H1 (cell line): ENCODE results near the gene SLC41A1. TPM values are rescaled to one million over a fixed set of nuclear protein-coding genes. Genes with fewer than 3 reads are reported as not detected.

Experiments used
- CTCF ChIA-PET: fragments of 300-600 bp; sonication (Branson Sonifier 250); formaldehyde crosslinking; loops from one replicate; lab custom pipeline; 2021; ENCODE audit not compliant: partially characterized antibody; lab: Charles Lee
- POLR2A ChIA-PET: fragments of 300-600 bp; sonication (Branson Sonifier 250); formaldehyde crosslinking; loops from one replicate; lab custom pipeline; 2021; ENCODE audit warnings: inconsistent platforms; ENCODE audit not compliant: partially characterized antibody; lab: Charles Lee
- DNase-seq, 2 experiments: peaks; one replicate each; pipeline versions ENCODE4 v3.0.0 to v3.0.0-alpha.2; 2010 to 2022; ENCODE audit warnings: low spot score in 2 of 2, low read depth in 1 of 2, mixed read lengths in 1 of 2
- FAIRE-seq: peaks from 2 replicates; lab custom pipeline; 2011; peaks lifted over from hg19 to GRCh38; lab: Jason Lieb, UNC
- H2AFZ ChIP-seq: 2 replicates; pipeline ENCODE4 v1.8.1; 2012; ENCODE audit warnings: low read length, inconsistent platforms
- H2AK5ac ChIP-seq: 2 replicates; pipeline ENCODE4 v1.6.1; 2013; ENCODE audit warnings: low read depth, low read length
- H2BK120ac ChIP-seq: replicated peaks from 2 replicates; pipeline ENCODE3; 2013; ENCODE audit warnings: low read depth, low read length, inconsistent platforms
- H2BK12ac ChIP-seq: 2 replicates; pipeline ENCODE4 v1.6.1; 2013; ENCODE audit warnings: low read depth, low read length
- H2BK15ac ChIP-seq: 2 replicates; pipeline ENCODE4 v1.6.1; 2013; ENCODE audit warnings: low read length
- H2BK20ac ChIP-seq: 2 replicates; pipeline ENCODE4 v1.6.1; 2013; ENCODE audit warnings: low read length
- H2BK5ac ChIP-seq: 2 replicates; pipeline ENCODE4 v1.6.1; 2013; ENCODE audit warnings: low read depth, low read length
- H3K14ac ChIP-seq: 2 replicates; pipeline ENCODE4 v1.6.1; 2013; ENCODE audit warnings: inconsistent platforms; ENCODE audit not compliant: insufficient read length
- H3K18ac ChIP-seq: 2 replicates; pipeline ENCODE4 v1.6.1; 2013; ENCODE audit warnings: low read length; ENCODE audit errors: extremely low read depth
- H3K23ac ChIP-seq: 2 replicates; pipeline ENCODE4 v1.6.1; 2013; ENCODE audit warnings: inconsistent platforms; ENCODE audit not compliant: insufficient read length
- H3K23me2 ChIP-seq: 2 replicates; pipeline ENCODE4 v1.6.1; 2013; ENCODE audit warnings: low read depth, low read length
- H3K27ac ChIP-seq: 2 replicates; pipeline ENCODE4 v1.6.1; 2011; ENCODE audit warnings: low read depth, low read length, inconsistent platforms
- H3K27me3 ChIP-seq, 4 experiments: replicated peaks in 1 of 4; 1 replicate in 1 of 4; 2 replicates in 3 of 4; pipeline versions ENCODE4 v1.6.1 to v1.8.1; 2011 to 2013; ENCODE audit warnings: low read length in 3 of 4, mild to moderate bottlenecking in 3 of 4, inconsistent platforms in 2 of 4, mixed read lengths in 2 of 4, moderate library complexity in 1 of 4; ENCODE audit not compliant: control insufficient read depth in 3 of 4, insufficient read depth in 3 of 4; ENCODE audit errors: extremely low read depth in 1 of 4
- H3K36me3 ChIP-seq, 4 experiments: 2 replicates each; pipeline versions ENCODE4 v1.6.1 to v1.8.1; 2011 to 2013; ENCODE audit warnings: mild to moderate bottlenecking in 4 of 4, low read length in 3 of 4, moderate library complexity in 2 of 4, control low read depth in 1 of 4, inconsistent platforms in 1 of 4; ENCODE audit not compliant: insufficient read depth in 4 of 4, control insufficient read depth in 2 of 4
- H3K4ac ChIP-seq: replicated peaks from 2 replicates; pipeline ENCODE3; 2013; ENCODE audit warnings: low read length, low read depth, mixed read lengths, inconsistent platforms; ENCODE audit not compliant: insufficient read length
- H3K4me1 ChIP-seq, 4 experiments: replicated peaks in 1 of 4; 1 replicate in 1 of 4; 2 replicates in 3 of 4; pipeline versions ENCODE4 v1.6.1 to v1.8.1; 2011 to 2013; ENCODE audit warnings: low read length in 3 of 4, inconsistent platforms in 2 of 4, mixed read lengths in 1 of 4; ENCODE audit not compliant: insufficient read depth in 4 of 4, control insufficient read depth in 3 of 4
- H3K4me2 ChIP-seq, 2 experiments: 2 replicates each; pipeline versions ENCODE4 v1.6.1 to v1.8.1; 2011 to 2013; ENCODE audit warnings: low read depth in 2 of 2, low read length in 2 of 2, control low read depth in 1 of 2, inconsistent platforms in 1 of 2, mild to moderate bottlenecking in 1 of 2; ENCODE audit not compliant: insufficient read depth in 1 of 2
- H3K4me3 ChIP-seq, 4 experiments: fragments of 200-600, 300-600 bp in 1 of 4; sonication (generic), shearing (Covaris generic), sonication (Bioruptor Twin) in 1 of 4; 2 replicates each; pipeline versions ENCODE4 v1.5.1 to v1.8.1; 2011 to 2016; ENCODE audit warnings: low read length in 4 of 4, low read depth in 3 of 4, control low read depth in 2 of 4, inconsistent platforms in 2 of 4, mild to moderate bottlenecking in 2 of 4, mixed read lengths in 1 of 4, moderate library complexity in 1 of 4; ENCODE audit not compliant: insufficient read depth in 2 of 4; ENCODE audit errors: extremely low read depth in 1 of 4
- H3K56ac ChIP-seq: replicated peaks from 2 replicates; pipeline ENCODE3; 2013; ENCODE audit warnings: low read depth, mild to moderate bottlenecking, mixed read lengths, low read length, inconsistent platforms; ENCODE audit not compliant: insufficient read length
- H3K79me1 ChIP-seq: 2 replicates; pipeline ENCODE4 v1.6.1; 2013; ENCODE audit warnings: low read depth, low read length, control low read depth
- H3K79me2 ChIP-seq, 2 experiments: 2 replicates each; pipeline versions ENCODE4 v1.6.1 to v1.8.1; 2012 to 2013; ENCODE audit warnings: low read length in 2 of 2, mild to moderate bottlenecking in 2 of 2, inconsistent platforms in 1 of 2; ENCODE audit not compliant: insufficient read depth in 2 of 2, control insufficient read depth in 1 of 2
- H3K9ac ChIP-seq, 4 experiments: replicated peaks in 1 of 4; 1 replicate in 1 of 4; 2 replicates in 3 of 4; pipeline versions ENCODE4 v1.6.1 to v1.8.1; 2011 to 2013; ENCODE audit warnings: low read depth in 3 of 4, low read length in 3 of 4, control low read depth in 2 of 4, mild to moderate bottlenecking in 2 of 4, moderate library complexity in 2 of 4, inconsistent platforms in 1 of 4; ENCODE audit errors: extremely low read depth in 1 of 4
- H3K9me3 ChIP-seq, 2 experiments: 2 replicates each; pipeline versions ENCODE4 v1.6.1 to v1.8.1; 2012 to 2013; ENCODE audit warnings: mild to moderate bottlenecking in 2 of 2, moderate library complexity in 2 of 2, control low read depth in 1 of 2, inconsistent platforms in 1 of 2, low read depth in 1 of 2, low read length in 1 of 2, mixed read lengths in 1 of 2; ENCODE audit not compliant: insufficient read depth in 2 of 2
- H4K20me1 ChIP-seq, 2 experiments: replicated peaks in 1 of 2; 2 replicates each; pipeline versions ENCODE3 to v1.8.1; 2011 to 2013; ENCODE audit warnings: inconsistent platforms in 2 of 2, low read length in 2 of 2, mild to moderate bottlenecking in 1 of 2; ENCODE audit not compliant: insufficient read depth in 2 of 2, control insufficient read depth in 1 of 2
- H4K5ac ChIP-seq: 2 replicates; pipeline ENCODE4 v1.6.1; 2013; ENCODE audit warnings: low read length, low read depth, mixed read lengths, inconsistent platforms; ENCODE audit not compliant: insufficient read length
- H4K8ac ChIP-seq: 2 replicates; pipeline ENCODE4 v1.8.0; 2013; ENCODE audit warnings: mild to moderate bottlenecking, moderate library complexity, low read length, inconsistent platforms; ENCODE audit not compliant: insufficient read depth; ENCODE audit errors: extremely low read depth
- H4K91ac ChIP-seq: replicated peaks from 2 replicates; pipeline ENCODE3; 2013; ENCODE audit warnings: low read length, mixed read lengths, inconsistent platforms; ENCODE audit not compliant: insufficient read length
- POLR2AphosphoS5 ChIP-seq: IDR thresholded peaks from 2 replicates; pipeline ENCODE4 v1.6.1; 2011; ENCODE audit warnings: low read depth, low read length
- SAP30 ChIP-seq: fragments of 300-600 bp; sonication (generic); IDR thresholded peaks from 2 replicates; pipeline ENCODE4 v1.7.1; 2012; ENCODE audit warnings: low read length, moderate library complexity, mild to moderate bottlenecking, inconsistent platforms; ENCODE audit not compliant: insufficient read depth, insufficient replicate concordance
- SIN3A ChIP-seq, 2 experiments: IDR thresholded peaks in 1 of 2; conservative IDR thresholded peaks in 1 of 2; 2 replicates each; pipeline ENCODE4 v1.6.1; 2011 to 2012; ENCODE audit warnings: low read length in 2 of 2, improper control_type of control experiment in 1 of 2, low read depth in 1 of 2, mild to moderate bottlenecking in 1 of 2
- SIRT6 ChIP-seq: IDR thresholded peaks from one replicate; pipeline ENCODE4 v1.7.1; 2012; ENCODE audit warnings: low read length, inconsistent platforms
- TAF1 ChIP-seq: IDR thresholded peaks from 2 replicates; pipeline ENCODE4 v1.6.1; 2011; ENCODE audit warnings: mild to moderate bottlenecking, low read depth, low read length
- WGBS, 2 experiments: shearing (Covaris generic) in 1 of 2; methylation state at CpG; one replicate each; pipeline versions ENCODE4 v1.1.6 to v1.1.7; 2013 to 2015; ENCODE audit warnings: low lambda C conversion rate in 2 of 2, mixed read lengths in 2 of 2, inconsistent platforms in 1 of 2, low coverage in 1 of 2, missing lambda C conversion rate in 1 of 2; ENCODE audit not compliant: insufficient replicate concordance in 2 of 2, insufficient coverage in 1 of 2, insufficient read length in 1 of 2; ENCODE audit errors: extremely low coverage in 1 of 2, missing lambda C conversion rate in 1 of 2; 5-methylcytosine and 5-hydroxymethylcytosine counted together
- polyA plus RNA-seq, 7 experiments: library from polyadenylated mRNA; depleted of rRNA in 3 of 7; stranded (reverse) in 5 of 7; unstranded in 2 of 7; fragments of >200 nt in 5 of 7; fragments of 200-250 nt in 2 of 7; gene quantifications; 1 replicate in 5 of 7; 2 replicates in 1 of 7; 4 replicates in 1 of 7; pipeline versions ENCODE4 v1.2.1 to v1.2.3, GENCODE V29; 2011 to 2013; ENCODE audit warnings: missing spikeins in 2 of 7, mixed read lengths in 2 of 7
- total RNA-seq: library from RNA; stranded (reverse); fragmentation: NEBNext Ultra II Directional; extraction: Animal tissue kit (Norgen Biotek cat#: 25700); gene quantifications from 2 replicates; pipeline ENCODE4 v1.2.1, GENCODE V29; 2021

SLC41A1 gene
- total and polyA plus RNA-seq, 2 of the 8 experiments (the other 6 are each of a cell fraction or from before 2014, with no cell fraction given): 41.2 to 42.3 TPM

- Histone ChIP-seq H3K27me3 (no peaks in the 10 kb centered on the region), H3K36me3 (peaks cover 10 to 41% (median 33%) of the 10 kb centered on the region in 4 experiments), H4K8ac (no peak overlapping the region), H2BK15ac (no peak overlapping the region), H3K56ac (no peak overlapping the region), H2BK20ac (no peak overlapping the region), H2AK5ac (no peak overlapping the region), H3K9me3 (no peaks in the 10 kb centered on the region), H4K20me1 (no peaks in the 10 kb centered on the region), H2BK5ac (0 out of 2 replicates have a peak overlapping the region, but pooled peaks have one; percentile 5), H3K79me1 (no peaks in the 10 kb centered on the region), H3K4ac (no peak overlapping the region), H3K9ac (no peak overlapping the region), H2BK12ac (no peak overlapping the region), H3K4me2 (no peak overlapping the region), H3K23me2 (no peaks in the 10 kb centered on the region; the same call in 1 of the 2 replicates), H3K18ac (no peak overlapping the region), H3K79me2 (no peaks in the 10 kb centered on the region), H2AFZ (no peak overlapping the region), H3K14ac (no peak overlapping the region), H4K91ac (no peak overlapping the region), H3K4me3 (no peak overlapping the region), H3K23ac (no peak overlapping the region), H3K27ac (no peak overlapping the region), H4K5ac (no peak overlapping the region), H3K4me1 (no peaks in the 10 kb centered on the region), H2BK120ac (no peak overlapping the region)
- DNase-seq (no peak), FAIRE-seq (no peak)
- POLR2A ChIA-PET: interaction anchor here (0.6 to 1.4 kb wide), 5 partner anchors 12 to 167 kb away, joined by 3 to 4 read pairs (median 3); partner anchors contain the start of gene NUCKS1
- CTCF ChIA-PET: interaction anchor here (0.6 to 11.7 kb wide), 24 partner anchors 9 to 344 kb away, joined by 3 to 206 read pairs (median 8); no protein-coding TSS in a partner anchor
- 92% methylated on average over 6 of the region's 6 CpGs; no CpG with 5 or more reads in 1 of the 2 experiments for WGBS, 2 experiments
- TF ChIP-seq TAF1 (no peak), SIRT6 (no peak), SAP30 (no peak), POLR2AphosphoS5 (no peak), SIN3A (conservative IDR thresholded peaks at IDR 0.05 in 1 of 2, IDR thresholded peaks at IDR 0.05 in 1 of 2; ENCODE audit: low read depth in 1 of 2, low read length in 2 of 2) (no peak)
Observed at GRCh38 chr1:205792961-205793673, 19.9 kb downstream of the SLC41A1 start.
